HG03025 (cell line): ENCODE results near the gene GAN.

Experiments used
- ATAC-seq: cut with Tn5 transposase; IDR thresholded peaks from one replicate; pipeline ENCODE4 v1.9.1; 2021; ENCODE audit warnings: mild to moderate bottlenecking, moderate library complexity; ENCODE audit not compliant: unreplicated experiment, low FRiP score

Gene GAN

DNA sequence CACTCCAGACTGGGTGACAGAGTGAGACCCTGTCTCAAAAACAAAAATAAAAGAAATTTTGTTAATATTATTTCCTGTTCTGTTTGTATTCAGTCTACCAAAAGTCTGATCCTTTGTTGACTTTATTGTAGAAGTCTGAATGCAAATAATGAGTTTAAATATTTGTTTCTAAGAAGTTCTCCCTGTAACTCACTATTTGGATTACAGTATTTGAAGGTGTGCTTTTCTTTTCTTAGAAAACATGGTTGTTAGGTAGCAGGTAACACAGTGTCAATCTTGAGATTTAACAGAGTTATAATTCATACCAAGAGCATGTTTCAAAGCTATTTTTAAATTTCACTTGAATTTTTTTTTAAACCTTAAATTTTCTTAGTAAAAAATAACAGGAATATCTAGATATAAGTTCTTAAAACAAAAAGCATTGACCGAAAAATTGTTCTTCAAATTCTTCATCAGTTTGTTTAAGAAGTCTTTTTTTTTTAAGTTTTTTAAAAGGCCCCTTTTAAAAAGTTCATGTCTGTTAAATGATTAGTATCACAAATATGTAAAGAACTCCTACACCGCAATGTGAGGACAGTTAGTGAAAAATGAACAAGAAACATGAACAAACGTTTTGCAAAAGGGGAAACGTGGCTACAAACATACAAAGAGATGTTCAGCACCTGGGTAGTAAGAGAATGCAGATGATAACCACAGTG is 35.0 kb downstream of the GAN start:
- no peak for ATAC-seq

DNA sequence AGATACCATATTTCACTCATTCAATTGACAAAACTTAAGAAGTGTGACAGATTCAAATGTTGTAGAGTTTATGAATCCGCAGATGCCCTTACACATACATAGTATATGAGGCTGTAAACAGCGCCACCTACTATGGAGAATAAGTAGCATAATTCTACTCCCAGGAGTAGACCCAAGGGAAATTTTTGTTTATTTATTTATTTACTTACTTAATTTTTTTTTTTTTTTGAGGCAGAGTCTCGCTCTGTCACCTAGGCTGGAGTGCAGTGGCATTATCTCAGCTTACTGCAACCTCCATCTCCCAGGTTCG is 35.5 kb downstream of the GAN start:
- no peak for ATAC-seq

DNA sequence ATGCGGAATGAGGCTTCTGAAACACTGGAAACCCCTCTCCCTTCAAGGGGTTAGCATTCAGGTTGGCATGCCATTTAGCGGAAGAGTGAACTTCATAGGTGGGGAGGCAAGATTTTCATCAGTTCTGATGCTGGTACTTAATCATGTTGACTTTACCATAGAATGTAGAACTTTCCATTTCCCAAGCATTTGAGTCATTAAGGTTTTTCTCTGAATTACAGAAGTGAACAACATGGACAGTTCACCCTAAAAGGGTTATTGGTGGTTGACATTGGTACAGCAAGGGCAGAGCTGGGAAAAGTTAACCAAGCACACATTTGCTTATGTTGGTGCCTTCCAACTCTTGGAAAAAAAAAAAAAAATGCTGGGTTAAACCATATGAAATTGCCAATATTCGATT is 39.1 kb downstream of the GAN start:
- no peak for ATAC-seq

DNA sequence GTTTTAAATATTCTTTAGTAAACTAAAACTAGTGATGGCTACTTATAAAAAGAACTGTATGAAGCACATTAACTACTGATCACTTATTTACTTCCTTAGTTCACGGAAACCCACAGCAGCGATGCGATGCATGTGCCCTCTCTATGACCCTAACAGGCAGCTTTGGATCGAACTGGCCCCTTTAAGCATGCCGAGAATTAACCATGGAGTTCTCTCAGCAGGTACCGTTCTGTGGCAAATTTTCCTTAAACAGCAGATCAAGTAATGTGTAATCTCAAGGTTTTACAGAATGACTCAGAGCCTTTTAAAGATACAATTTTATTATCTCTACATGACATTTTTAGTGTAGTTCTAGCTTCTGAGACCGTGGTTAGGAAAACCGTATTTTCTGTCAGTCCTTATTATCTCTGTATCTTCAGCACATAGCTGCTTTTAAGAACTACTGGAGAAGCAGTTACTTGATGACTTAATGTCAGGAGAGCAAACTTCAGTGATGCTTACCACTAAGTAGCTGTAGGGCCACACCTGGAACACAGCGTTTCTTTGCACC is 43.0 kb downstream of the GAN start:
- no peak for ATAC-seq

DNA sequence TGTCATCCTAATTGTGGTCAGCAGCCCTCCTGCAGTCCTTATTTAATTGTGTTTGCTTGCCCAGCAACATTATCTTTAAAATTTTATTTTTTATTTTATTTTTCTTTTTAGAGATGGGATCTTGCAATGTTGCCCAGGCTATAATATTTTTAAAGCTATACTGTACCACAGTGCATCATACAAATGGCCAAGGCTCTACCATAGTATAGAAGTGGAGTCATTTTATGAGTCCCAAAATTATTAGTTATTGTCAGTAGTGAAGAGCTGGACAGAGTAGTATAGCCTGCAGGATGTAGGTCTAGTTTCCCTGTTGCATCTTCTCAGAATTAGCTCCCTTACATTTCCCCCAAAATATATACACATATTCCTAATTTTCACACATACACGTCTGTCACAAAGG is 44.1 kb downstream of the GAN start:
- no peak for ATAC-seq

GRCh38 chr16:81360135-81360534 is 45.4 kb downstream of the GAN start:
- no peak for ATAC-seq

- no peak for ATAC-seq
Observed at GRCh38 chr16:81365731-81366130, 51.0 kb downstream of the GAN start.

DNA sequence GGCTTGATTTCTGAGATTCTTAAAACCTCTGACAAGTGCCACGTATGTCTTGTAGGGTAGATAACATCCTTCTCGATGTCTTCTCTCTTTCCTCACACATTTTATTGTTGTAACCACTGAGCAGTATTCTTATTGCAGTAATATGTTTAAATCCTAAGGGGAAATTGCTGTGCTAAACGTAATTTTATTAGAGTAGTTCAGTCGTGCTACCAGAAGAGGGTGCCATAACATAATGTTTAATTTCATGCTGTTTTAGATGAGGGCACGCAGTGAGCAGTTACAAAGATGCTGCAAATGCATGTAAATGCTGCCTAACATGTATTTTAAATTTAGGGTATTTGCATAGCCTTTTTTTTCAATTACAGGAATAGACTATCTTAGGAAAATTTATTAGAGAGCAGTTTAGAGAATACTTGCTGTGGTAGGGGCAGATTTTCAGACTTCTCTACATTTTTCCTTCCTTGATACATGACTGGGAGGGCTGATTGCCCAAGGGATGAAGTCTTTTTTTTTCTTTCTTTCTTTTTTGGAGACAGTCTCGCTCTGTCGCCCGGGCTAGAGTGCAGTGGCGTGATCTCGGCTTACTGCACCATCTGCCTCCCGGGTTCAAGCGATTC is 51.7 kb downstream of the GAN start:
- ATAC-seq: no peak

DNA sequence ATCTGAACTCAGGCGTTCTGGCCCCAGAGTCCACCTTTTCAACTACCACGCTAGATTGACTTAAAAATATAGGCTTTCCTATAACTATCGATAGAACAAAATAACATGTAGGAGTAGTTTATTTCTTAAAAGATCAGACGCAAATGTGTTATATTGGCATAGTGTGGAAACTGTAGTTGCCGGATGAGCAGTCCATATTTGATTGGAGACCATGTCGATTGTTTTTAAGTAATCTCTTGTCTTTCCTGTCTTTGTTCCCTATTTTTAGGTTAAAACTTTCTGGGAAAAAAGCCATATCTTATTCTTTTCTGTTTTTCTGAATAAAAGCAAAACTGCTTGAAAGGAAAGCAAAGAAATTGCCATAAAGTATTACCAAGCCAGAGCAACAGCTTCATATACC is 53.1 kb downstream of the GAN start:
- no peak for ATAC-seq

DNA sequence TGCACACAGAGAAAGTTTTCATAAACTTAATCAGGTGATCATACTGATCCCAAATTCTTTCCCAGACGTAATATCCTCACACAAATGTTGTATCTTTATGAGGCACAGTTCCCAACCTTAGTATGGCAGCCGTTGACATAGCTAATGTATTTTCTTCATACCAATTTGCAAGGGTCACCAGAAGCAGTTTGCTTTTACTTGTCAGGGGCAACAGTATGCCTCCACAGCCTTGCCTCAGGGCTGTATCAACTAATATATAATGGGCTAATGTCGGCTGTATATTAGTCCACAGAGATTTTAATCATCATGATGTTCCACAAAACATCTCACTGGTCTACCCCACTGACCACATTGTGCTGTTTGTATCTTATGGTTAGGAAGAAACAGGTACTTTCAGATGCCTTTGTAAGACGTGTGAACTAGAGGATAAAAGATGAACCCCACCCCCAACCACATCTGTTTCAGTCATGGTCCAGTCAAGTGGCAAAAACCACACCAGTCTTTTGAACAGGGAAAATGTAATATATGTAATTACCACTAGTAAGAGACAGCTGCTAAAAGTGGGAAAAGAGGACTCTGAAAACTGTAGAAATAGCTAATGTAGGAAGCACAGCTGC is 55.2 kb downstream of the GAN start:
- ATAC-seq: no peak

GRCh38 chr16:81371106-81371505 is 56.3 kb downstream of the GAN start:
- ATAC-seq: no peak

DNA sequence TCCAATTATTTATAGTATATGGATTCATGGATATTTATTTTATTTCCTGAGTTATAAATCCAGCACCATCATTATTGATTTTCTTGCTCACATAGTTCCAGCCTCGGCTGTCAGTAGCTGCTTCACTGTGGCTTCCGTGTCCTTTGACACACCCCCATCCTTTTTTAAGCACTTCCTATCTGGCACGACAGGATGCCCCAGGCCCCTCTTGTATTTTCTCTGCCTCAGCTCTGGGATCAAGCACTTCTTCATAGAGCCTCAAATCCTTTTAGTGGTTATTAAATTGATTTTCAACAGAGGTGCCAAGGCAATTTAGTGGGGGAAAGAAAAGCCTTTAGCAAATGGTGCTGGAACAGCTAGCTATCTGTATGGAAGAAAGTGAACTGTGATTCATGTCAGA is 59.8 kb downstream of the GAN start:
- no peak for ATAC-seq

DNA sequence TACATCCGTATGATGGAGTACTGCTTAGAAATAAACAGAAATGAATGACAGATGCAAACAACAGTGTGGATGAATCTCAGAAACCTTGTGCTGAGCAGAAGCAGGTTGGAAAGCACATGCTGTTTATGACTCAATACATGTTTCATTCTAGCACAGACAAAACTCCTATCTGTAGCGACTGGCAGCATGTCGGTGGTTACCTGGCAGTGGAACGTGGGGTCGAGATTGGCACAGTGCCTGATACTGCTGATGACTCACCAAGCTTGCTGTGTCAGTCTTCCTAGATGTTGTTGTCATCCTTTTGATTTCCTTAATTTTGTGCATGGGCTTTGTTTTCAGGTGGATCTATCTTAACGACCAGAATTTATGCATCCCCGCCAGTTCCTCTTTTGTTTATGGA is 62.1 kb downstream of the GAN start:
- no peak for ATAC-seq

DNA sequence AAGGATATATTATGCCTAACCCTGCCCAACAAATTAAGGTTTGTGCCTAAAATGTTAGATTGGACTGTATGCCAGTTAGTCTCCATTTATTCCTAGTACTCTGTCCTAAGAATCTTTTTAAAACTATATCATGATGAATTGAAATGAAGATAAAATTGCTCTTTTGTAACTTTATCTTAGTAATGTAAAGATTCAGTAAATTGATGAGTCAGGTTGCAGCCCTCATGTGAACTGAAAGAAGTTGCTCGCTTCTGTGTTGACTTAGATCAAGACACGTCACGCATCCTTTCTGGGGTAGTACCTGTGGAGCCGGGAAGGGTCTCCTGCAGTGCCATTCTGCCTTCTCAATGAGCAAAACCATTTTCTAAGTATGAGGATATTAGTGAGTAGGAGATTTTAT is 63.3 kb downstream of the GAN start:
- ATAC-seq: no peak

- ATAC-seq: no peak
Observed at GRCh38 chr16:81380932-81381331, 66.2 kb downstream of the GAN start.

GRCh38 chr16:81384006-81384405 is 69.2 kb downstream of the GAN start:
- no peak for ATAC-seq

GRCh38 chr16:81385031-81385756 is 70.4 kb downstream of the GAN start:
- no peak for ATAC-seq

DNA sequence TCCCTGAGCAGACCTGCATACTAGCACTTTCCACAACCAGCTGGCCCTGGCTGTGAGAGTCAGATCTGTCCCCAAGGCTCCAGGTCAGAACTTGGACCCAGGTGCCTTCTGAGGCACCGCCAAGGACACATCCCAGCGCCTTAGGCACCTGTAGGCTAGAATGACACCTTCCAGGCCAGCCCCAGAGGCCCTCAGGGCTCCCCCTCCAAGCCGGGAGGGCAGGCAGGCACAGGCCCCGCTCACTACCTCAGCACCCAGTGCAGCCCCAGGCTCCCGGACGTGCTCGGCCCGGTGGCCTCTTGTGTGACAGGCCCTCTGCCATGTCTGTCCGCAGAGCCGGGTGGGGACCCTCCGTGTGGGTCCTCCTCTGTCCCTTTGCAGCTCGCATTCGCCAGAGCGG is 73.6 kb downstream of the GAN start:
- no peak for ATAC-seq

DNA sequence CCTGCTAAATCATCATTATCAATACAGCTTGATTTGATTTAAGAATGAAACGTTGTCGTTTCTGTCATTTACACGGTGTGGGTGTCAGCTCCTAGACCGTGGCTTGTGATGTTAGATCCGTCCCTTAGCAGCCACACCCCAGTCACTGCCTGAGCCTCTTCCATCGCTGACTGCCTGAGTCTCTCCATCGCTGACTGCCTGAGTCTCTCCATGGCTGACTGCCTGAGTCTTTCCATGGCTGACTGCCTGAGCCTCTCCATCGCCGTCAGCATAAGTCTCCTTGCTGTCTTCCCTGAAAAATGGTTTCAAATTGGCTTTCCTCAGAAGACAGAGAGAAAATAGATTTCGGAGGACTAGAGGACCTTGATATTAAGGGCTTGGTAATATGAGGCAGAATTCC is 76.1 kb downstream of the GAN start:
- ATAC-seq: no peak

DNA sequence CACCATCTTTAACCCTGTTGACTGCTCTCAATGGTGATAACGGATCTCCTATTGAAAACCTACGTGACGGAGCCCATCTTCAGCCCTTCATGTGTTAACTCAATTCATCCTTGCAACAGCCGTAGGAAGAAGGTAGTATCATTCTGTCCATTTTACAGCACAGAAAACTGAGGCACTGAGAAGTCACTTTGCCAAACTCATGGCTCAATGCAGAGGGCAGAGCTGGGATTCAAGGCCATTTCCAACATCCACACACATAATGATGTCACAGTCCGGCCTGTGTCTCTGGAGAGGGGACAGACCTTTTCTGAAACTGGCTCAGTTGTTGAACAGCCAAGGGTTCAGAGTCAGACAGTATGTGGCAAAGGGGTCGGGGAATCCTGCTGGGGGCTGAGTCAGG is 77.2 kb downstream of the GAN start:
- ATAC-seq: no peak

- ATAC-seq: no peak
Observed at GRCh38 chr16:81394416-81394815, 79.7 kb downstream of the GAN start.
